Neural cell (in vitro differentiated cells): ENCODE data around the gene KIRREL3.

Source experiments
- EP300 ChIP-seq: fragments of 450-650 bp; conservative IDR thresholded peaks from 2 replicates; pipeline ENCODE4 v1.6.1; 2014; ENCODE audit warnings: antibody characterized with exemption, mild to moderate bottlenecking, moderate library complexity; ENCODE audit not compliant: poor library complexity, severe bottlenecking
- EZH2 ChIP-seq: fragments of 200-600, 300-800 bp; shearing (Covaris generic), sonication (generic); IDR thresholded peaks from 2 replicates; pipeline ENCODE4 v1.6.1; 2014; ENCODE audit warnings: antibody characterized with exemption, low read length, borderline replicate concordance, mild to moderate bottlenecking; ENCODE audit not compliant: insufficient read depth, poor library complexity, severe bottlenecking
- POLR2AphosphoS5 ChIP-seq: IDR thresholded peaks from 2 replicates; pipeline ENCODE4 v1.6.1; 2012
- RAD21 ChIP-seq: fragments of 450-650 bp; conservative IDR thresholded peaks from 2 replicates; pipeline ENCODE4 v1.6.1; 2014; ENCODE audit warnings: antibody characterized with exemption, mild to moderate bottlenecking, moderate library complexity
- SMC3 ChIP-seq: fragments of 450-650 bp; conservative IDR thresholded peaks from 2 replicates; pipeline ENCODE4 v1.6.1; 2014; ENCODE audit warnings: antibody characterized with exemption, mild to moderate bottlenecking, moderate library complexity; ENCODE audit not compliant: poor library complexity
- TAF1 ChIP-seq: IDR thresholded peaks from 2 replicates; pipeline ENCODE4 v1.6.1; 2012; ENCODE audit warnings: low read depth
- TF ChIP-seq, protein P1 (sequence below): fragments of 450-650 bp; IDR thresholded peaks from 2 replicates; pipeline ENCODE4 v1.5.1; 2014; ENCODE audit warnings: antibody characterized with exemption, mild to moderate bottlenecking, moderate library complexity; ENCODE audit not compliant: poor library complexity, severe bottlenecking
- TF ChIP-seq, protein P2 (sequence below): IDR thresholded peaks from 2 replicates; pipeline ENCODE4 v1.6.1; 2012; ENCODE audit warnings: borderline replicate concordance

DNA sequence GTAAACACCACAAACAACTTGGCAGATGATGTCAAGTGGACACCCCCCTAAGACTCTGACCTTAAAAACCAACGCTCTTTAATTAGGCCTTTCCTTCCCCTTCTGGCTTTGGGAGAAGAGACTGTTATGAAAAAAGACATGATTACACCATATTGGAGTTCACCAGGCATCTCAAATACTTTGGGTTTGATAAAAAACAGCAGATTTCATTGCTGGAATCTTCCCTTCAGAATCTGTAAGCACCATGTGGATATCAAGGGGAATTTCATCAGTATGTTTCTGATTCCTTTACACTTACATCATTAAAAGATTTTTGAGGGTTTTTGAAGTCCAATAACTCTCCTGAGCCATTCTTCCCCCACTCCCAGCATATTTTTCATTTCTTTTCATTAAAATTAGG is 85.6 kb downstream of the KIRREL3 start:
- TF ChIP-seq, protein P1, sequence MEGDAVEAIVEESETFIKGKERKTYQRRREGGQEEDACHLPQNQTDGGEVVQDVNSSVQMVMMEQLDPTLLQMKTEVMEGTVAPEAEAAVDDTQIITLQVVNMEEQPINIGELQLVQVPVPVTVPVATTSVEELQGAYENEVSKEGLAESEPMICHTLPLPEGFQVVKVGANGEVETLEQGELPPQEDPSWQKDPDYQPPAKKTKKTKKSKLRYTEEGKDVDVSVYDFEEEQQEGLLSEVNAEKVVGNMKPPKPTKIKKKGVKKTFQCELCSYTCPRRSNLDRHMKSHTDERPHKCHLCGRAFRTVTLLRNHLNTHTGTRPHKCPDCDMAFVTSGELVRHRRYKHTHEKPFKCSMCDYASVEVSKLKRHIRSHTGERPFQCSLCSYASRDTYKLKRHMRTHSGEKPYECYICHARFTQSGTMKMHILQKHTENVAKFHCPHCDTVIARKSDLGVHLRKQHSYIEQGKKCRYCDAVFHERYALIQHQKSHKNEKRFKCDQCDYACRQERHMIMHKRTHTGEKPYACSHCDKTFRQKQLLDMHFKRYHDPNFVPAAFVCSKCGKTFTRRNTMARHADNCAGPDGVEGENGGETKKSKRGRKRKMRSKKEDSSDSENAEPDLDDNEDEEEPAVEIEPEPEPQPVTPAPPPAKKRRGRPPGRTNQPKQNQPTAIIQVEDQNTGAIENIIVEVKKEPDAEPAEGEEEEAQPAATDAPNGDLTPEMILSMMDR, result no peak
- TF ChIP-seq POLR2AphosphoS5, result no peak
- no peak for TF ChIP-seq RAD21
- TF ChIP-seq EZH2, result no peak
- TF ChIP-seq SMC3, result no peak
- TF ChIP-seq EP300, result no peak
- no peak for TF ChIP-seq TAF1
- TF ChIP-seq, protein P2, sequence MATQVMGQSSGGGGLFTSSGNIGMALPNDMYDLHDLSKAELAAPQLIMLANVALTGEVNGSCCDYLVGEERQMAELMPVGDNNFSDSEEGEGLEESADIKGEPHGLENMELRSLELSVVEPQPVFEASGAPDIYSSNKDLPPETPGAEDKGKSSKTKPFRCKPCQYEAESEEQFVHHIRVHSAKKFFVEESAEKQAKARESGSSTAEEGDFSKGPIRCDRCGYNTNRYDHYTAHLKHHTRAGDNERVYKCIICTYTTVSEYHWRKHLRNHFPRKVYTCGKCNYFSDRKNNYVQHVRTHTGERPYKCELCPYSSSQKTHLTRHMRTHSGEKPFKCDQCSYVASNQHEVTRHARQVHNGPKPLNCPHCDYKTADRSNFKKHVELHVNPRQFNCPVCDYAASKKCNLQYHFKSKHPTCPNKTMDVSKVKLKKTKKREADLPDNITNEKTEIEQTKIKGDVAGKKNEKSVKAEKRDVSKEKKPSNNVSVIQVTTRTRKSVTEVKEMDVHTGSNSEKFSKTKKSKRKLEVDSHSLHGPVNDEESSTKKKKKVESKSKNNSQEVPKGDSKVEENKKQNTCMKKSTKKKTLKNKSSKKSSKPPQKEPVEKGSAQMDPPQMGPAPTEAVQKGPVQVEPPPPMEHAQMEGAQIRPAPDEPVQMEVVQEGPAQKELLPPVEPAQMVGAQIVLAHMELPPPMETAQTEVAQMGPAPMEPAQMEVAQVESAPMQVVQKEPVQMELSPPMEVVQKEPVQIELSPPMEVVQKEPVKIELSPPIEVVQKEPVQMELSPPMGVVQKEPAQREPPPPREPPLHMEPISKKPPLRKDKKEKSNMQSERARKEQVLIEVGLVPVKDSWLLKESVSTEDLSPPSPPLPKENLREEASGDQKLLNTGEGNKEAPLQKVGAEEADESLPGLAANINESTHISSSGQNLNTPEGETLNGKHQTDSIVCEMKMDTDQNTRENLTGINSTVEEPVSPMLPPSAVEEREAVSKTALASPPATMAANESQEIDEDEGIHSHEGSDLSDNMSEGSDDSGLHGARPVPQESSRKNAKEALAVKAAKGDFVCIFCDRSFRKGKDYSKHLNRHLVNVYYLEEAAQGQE, result no peak
